Measurements from ENCODE around the gene NTN3.

DNA sequence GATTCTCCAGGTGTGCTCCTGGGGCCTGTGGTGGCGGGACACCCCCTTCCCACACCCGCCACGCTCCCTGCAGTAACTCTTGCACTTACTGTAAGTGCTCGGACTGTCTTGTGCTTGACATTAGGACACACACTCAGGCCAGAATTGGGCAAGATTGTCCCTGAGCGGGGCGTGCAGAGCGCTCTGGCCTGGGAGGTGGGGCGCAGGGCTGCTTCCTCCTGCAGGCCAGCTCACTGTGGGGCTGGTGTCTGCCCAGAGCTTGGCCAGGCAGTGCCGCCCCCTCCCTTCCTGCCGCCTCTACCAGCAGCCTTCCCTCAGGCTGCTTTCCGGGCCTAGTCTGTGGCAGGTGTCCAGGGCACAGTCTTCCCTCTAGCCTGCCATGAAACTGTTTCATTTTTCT lies 36.6 kb downstream of the NTN3 start:
- TF ChIP-seq, protein P1, sequence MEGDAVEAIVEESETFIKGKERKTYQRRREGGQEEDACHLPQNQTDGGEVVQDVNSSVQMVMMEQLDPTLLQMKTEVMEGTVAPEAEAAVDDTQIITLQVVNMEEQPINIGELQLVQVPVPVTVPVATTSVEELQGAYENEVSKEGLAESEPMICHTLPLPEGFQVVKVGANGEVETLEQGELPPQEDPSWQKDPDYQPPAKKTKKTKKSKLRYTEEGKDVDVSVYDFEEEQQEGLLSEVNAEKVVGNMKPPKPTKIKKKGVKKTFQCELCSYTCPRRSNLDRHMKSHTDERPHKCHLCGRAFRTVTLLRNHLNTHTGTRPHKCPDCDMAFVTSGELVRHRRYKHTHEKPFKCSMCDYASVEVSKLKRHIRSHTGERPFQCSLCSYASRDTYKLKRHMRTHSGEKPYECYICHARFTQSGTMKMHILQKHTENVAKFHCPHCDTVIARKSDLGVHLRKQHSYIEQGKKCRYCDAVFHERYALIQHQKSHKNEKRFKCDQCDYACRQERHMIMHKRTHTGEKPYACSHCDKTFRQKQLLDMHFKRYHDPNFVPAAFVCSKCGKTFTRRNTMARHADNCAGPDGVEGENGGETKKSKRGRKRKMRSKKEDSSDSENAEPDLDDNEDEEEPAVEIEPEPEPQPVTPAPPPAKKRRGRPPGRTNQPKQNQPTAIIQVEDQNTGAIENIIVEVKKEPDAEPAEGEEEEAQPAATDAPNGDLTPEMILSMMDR (conservative IDR thresholded peaks at IDR 0.05): no peak
- TF ChIP-seq ZFX (IDR thresholded peaks at IDR 0.05): no peak

All from C4-2B (cell line).